ENCODE measurements around the gene UQCRH.

DNA sequence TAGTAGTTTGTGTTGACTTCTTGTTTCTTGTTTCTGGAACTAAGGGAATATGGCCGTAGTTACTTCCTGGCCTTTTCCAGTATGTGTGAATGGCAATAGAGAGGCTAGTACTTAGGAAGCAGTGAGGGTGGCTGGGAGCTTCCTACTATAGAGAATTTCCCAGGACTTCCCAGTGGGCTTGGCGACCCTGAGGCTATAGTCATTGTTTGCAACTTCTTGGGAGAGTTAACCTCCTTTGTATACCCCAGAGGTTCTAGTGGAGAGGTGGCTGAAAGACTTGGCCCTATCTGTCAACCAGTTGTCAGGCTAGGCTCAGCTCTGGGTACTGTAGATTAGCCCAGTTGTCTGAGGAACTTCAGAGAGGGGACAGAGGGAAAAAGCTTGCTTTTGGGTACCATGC lies 40.4 kb upstream of the UQCRH start:
- TF ChIP-seq CTCF (IDR thresholded peaks at IDR 0.05): no peak
- no peak for TF ChIP-seq POLR2A (IDR thresholded peaks at IDR 0.05)
